Measurements from ENCODE around the gene CTSO.

CTSO gene, protein sequence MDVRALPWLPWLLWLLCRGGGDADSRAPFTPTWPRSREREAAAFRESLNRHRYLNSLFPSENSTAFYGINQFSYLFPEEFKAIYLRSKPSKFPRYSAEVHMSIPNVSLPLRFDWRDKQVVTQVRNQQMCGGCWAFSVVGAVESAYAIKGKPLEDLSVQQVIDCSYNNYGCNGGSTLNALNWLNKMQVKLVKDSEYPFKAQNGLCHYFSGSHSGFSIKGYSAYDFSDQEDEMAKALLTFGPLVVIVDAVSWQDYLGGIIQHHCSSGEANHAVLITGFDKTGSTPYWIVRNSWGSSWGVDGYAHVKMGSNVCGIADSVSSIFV

DNA sequence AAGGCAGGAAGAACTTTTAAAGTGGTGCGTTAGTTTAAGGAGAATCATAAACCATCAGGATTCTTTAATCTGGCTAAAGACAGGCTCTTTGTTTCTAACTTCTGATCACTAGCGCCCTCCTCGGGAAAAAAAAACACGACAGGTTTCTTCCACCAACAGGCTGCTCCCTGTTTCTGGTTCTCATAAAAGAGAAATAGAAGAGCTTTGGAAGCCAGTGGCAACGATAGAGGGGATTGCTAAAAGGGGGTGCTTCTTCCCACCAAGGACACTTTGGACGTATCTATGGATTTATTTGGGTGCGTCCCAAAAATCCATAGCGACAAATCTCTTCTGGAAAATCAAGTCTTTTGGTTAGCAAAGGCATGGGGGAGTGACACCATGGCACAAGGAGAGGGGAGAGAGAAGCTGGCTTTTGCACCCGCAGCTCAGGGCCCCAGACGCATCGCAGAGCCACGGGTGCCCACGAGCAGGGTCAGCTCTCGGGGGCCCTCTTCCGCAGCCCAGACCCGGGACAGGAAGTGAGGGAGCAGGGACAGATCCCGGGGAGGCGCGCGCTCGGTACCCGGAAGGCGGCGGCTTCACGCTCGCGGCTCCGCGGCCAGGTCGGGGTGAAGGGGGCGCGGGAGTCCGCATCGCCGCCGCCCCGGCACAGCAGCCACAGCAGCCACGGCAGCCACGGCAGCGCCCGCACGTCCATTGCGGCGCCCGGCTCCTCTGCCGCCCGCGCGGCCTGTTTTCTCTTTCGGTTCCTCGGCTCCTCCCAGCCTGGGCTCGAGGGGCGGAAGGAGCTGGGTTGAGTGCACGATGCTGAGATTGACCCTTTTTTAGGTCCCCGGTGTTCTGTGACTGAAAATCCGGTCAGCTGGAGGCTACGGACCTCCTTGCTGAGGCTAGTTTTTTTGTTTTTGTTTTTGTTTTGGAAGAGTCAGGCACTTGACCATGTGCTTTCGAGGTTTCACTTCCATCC is at the start of gene CTSO:
CTSO (minus strand) TSS at position 716 of the 967 bp plus-strand sequence; CDS start at position 697, 19 bp downstream.
- Histone ChIP-seq H3K27ac (ENCODE audit: low read depth, low read length) (peak within 1 kb of the TSS; percentile 11), H4K20me1 (ENCODE audit: low read depth, low read length) (no peaks in the 10 kb centered on the region), H3K79me2 (ENCODE audit: insufficient read depth, low read length) (no peaks in the 10 kb centered on the region), H3K9ac (ENCODE audit: low read length) (peak within 1 kb of the TSS; percentile 60), H2AFZ (ENCODE audit: low read depth, low read length, severe bottlenecking) (peak within 1 kb of the TSS; percentile 94), H3K9me3 (ENCODE audit: insufficient read depth, low read length) (no peaks in the 10 kb centered on the region), H3F3A (ENCODE audit: insufficient read depth) (no peaks in the 10 kb centered on the region; the same call in 1 of the 2 replicates), H3K27me3 (ENCODE audit: low read length) (no peaks in the 10 kb centered on the region), H3K4me2 (ENCODE audit: low read depth, low read length, poor library complexity, severe bottlenecking) (peak within 1 kb of the TSS; percentile 59), H3K36me3 (ENCODE audit: low read length) (no peaks in the 10 kb centered on the region), H3K9me2 (replicated peaks; ENCODE audit: insufficient read depth, low read length) (no peaks in the 10 kb centered on the region), H3K4me3 (ENCODE audit: insufficient read depth, low read length, poor library complexity, severe bottlenecking) (peak within 1 kb of the TSS; percentile 47)
- TF ChIP-seq, protein P1, sequence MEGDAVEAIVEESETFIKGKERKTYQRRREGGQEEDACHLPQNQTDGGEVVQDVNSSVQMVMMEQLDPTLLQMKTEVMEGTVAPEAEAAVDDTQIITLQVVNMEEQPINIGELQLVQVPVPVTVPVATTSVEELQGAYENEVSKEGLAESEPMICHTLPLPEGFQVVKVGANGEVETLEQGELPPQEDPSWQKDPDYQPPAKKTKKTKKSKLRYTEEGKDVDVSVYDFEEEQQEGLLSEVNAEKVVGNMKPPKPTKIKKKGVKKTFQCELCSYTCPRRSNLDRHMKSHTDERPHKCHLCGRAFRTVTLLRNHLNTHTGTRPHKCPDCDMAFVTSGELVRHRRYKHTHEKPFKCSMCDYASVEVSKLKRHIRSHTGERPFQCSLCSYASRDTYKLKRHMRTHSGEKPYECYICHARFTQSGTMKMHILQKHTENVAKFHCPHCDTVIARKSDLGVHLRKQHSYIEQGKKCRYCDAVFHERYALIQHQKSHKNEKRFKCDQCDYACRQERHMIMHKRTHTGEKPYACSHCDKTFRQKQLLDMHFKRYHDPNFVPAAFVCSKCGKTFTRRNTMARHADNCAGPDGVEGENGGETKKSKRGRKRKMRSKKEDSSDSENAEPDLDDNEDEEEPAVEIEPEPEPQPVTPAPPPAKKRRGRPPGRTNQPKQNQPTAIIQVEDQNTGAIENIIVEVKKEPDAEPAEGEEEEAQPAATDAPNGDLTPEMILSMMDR (IDR thresholded peaks at IDR 0.05; ENCODE audit: insufficient read depth, low read length, poor library complexity, severe bottlenecking): peak; percentile 38
- no peak for TF ChIP-seq EZH2phosphoT487 (conservative IDR thresholded peaks at IDR 0.05; ENCODE audit: low read length)

DNA sequence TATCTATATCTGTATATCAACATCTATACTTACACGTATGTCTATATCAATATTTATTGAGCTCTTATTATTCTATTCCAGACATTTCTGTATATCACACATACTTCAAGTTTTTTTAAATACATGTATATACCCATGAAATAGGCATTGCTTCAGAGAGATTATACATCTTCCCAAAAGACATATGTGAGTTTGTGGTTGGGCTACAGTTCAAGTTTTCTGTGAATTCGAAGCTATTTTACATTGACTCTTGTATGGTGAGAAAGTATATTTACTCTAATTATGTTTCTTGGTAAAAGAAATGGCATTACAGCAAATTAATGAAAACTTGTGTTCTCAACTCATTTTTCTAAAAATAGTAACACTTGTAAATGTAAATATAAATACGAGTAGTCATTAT is 46.8 kb upstream of the CTSO start:
- Histone ChIP-seq H4K20me1 (ENCODE audit: low read depth, low read length) (no peaks in the 10 kb centered on the region), H3F3A (ENCODE audit: insufficient read depth) (no peaks in the 10 kb centered on the region), H2AFZ (ENCODE audit: low read depth, low read length, severe bottlenecking) (no peak overlapping the region), H3K79me2 (ENCODE audit: insufficient read depth, low read length) (no peaks in the 10 kb centered on the region), H3K36me3 (ENCODE audit: low read length) (no peaks in the 10 kb centered on the region), H3K9ac (ENCODE audit: low read length) (no peak overlapping the region), H3K9me3 (ENCODE audit: insufficient read depth, low read length) (no peaks in the 10 kb centered on the region), H3K9me2 (replicated peaks; ENCODE audit: insufficient read depth, low read length) (no peaks in the 10 kb centered on the region), H3K4me3 (ENCODE audit: insufficient read depth, low read length, poor library complexity, severe bottlenecking) (no peak overlapping the region), H3K27ac (ENCODE audit: low read depth, low read length) (no peak overlapping the region), H3K4me2 (ENCODE audit: low read depth, low read length, poor library complexity, severe bottlenecking) (no peak overlapping the region), H3K27me3 (ENCODE audit: low read length) (no peaks in the 10 kb centered on the region)
- TF ChIP-seq EZH2phosphoT487 (conservative IDR thresholded peaks at IDR 0.05; ENCODE audit: low read length): no peak
- TF ChIP-seq, protein P1 (IDR thresholded peaks at IDR 0.05; ENCODE audit: insufficient read depth, low read length, poor library complexity, severe bottlenecking): no peak

DNA sequence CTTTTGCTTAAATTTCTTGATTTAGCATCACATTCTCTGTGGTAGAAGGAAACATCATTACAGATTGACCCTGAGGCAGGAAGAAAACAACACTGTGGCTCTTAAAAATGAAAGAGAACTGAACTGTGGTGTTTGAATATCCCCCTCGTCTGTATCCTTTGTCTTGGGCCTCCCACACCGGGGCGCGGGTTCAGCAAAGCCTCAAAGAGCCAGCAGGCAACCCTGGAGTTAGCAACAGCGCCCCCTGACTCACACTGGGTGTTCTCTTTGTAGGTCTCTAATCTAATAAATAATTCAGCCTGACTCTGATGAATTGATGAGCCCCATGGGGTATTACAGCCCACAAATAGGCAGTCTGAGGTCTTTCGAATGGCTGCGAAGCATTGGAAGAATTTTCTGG is 46.1 kb upstream of the CTSO start:
- H2AFZ ChIP-seq (ENCODE audit: low read depth, low read length, severe bottlenecking): no peak overlapping the region
- TF ChIP-seq, protein P1 (IDR thresholded peaks at IDR 0.05; ENCODE audit: insufficient read depth, low read length, poor library complexity, severe bottlenecking): no peak
- TF ChIP-seq EZH2phosphoT487 (conservative IDR thresholded peaks at IDR 0.05; ENCODE audit: low read length): no peak
- H3K27me3 ChIP-seq (ENCODE audit: low read length): no peaks in the 10 kb centered on the region
- H3K4me2 ChIP-seq (ENCODE audit: low read depth, low read length, poor library complexity, severe bottlenecking): no peak overlapping the region
- no peaks in the 10 kb centered on the region for H3F3A ChIP-seq (ENCODE audit: insufficient read depth)
- no peaks in the 10 kb centered on the region for H4K20me1 ChIP-seq (ENCODE audit: low read depth, low read length)
- H3K27ac ChIP-seq (ENCODE audit: low read depth, low read length): no peak overlapping the region
- no peaks in the 10 kb centered on the region for H3K9me3 ChIP-seq (ENCODE audit: insufficient read depth, low read length)
- H3K9me2 ChIP-seq (replicated peaks; ENCODE audit: insufficient read depth, low read length): no peaks in the 10 kb centered on the region
- H3K4me3 ChIP-seq (ENCODE audit: insufficient read depth, low read length, poor library complexity, severe bottlenecking): no peak overlapping the region
- H3K79me2 ChIP-seq (ENCODE audit: insufficient read depth, low read length): no peaks in the 10 kb centered on the region
- H3K36me3 ChIP-seq (ENCODE audit: low read length): no peaks in the 10 kb centered on the region
- no peak overlapping the region for H3K9ac ChIP-seq (ENCODE audit: low read length)
